Neural cell (in vitro differentiated cells): ENCODE data around the gene IGSF23. TPM values are rescaled to one million over a fixed set of nuclear protein-coding genes. Genes with fewer than 3 reads are reported as not detected.

ENCODE experiments used
- H2AFZ ChIP-seq: fragments of 200-600, 300-800 bp; sonication (generic), shearing (Covaris generic); 2 replicates; pipeline ENCODE4 v1.6.0; 2014; ENCODE audit warnings: low read depth, mild to moderate bottlenecking, antibody characterized with exemption, low read length, moderate library complexity
- H3F3A ChIP-seq: fragments of 200-600 bp; shearing (Covaris generic); 2 replicates; pipeline ENCODE4 v1.6.1; 2016; ENCODE audit warnings: mild to moderate bottlenecking, moderate library complexity, mixed read lengths, antibody characterized with exemption, low read length; ENCODE audit not compliant: insufficient read depth, poor library complexity, severe bottlenecking
- H3K27ac ChIP-seq: fragments of 200-600, 300-800 bp; sonication (generic), shearing (Covaris generic); 2 replicates; pipeline ENCODE4 v1.5.1; 2014; ENCODE audit warnings: mild to moderate bottlenecking, low read length, moderate library complexity
- H3K27me3 ChIP-seq: fragments of 300-800, 200-600 bp; sonication (generic), shearing (Covaris generic); 2 replicates; pipeline ENCODE4 v1.6.0; 2014; ENCODE audit warnings: mild to moderate bottlenecking, low read depth, low read length, moderate library complexity; ENCODE audit not compliant: insufficient read depth
- H3K36me3 ChIP-seq: fragments of 300-800, 200-600 bp; sonication (generic), shearing (Covaris generic); 2 replicates; pipeline ENCODE4 v1.5.1; 2014; ENCODE audit warnings: mild to moderate bottlenecking, antibody characterized with exemption, low read length, moderate library complexity; ENCODE audit not compliant: insufficient read depth
- H3K4me2 ChIP-seq: fragments of 300-800, 200-600 bp; sonication (generic), shearing (Covaris generic); 2 replicates; pipeline ENCODE4 v1.6.0; 2014; ENCODE audit warnings: mild to moderate bottlenecking, low read length
- H3K4me3 ChIP-seq: fragments of 300-800, 200-600 bp; sonication (generic), shearing (Covaris generic); 2 replicates; pipeline ENCODE4 v1.5.1; 2014; ENCODE audit warnings: mild to moderate bottlenecking, low read length, moderate library complexity
- H3K79me2 ChIP-seq: fragments of 200-600 bp; shearing (Covaris generic); replicated peaks from 2 replicates; pipeline ENCODE4 v1.6.0; 2014; ENCODE audit warnings: mild to moderate bottlenecking, low read length, moderate library complexity; ENCODE audit not compliant: insufficient read depth
- H3K9ac ChIP-seq: fragments of 300-800, 200-600 bp; sonication (generic), shearing (Covaris generic); 2 replicates; pipeline ENCODE4 v1.6.1; 2016; ENCODE audit warnings: mild to moderate bottlenecking, low read length, mixed read lengths
- H3K9me2 ChIP-seq: fragments of 200-600 bp; shearing (Covaris generic); 2 replicates; pipeline ENCODE4 v1.6.1; 2016; ENCODE audit warnings: mild to moderate bottlenecking, low read length, mixed read lengths; ENCODE audit not compliant: insufficient read depth
- H3K9me3 ChIP-seq: fragments of 200-600, 300-800 bp; sonication (generic), shearing (Covaris generic); 2 replicates; pipeline ENCODE4 v1.6.1; 2016; ENCODE audit warnings: mild to moderate bottlenecking, mixed run types, low read length, moderate library complexity, mixed read lengths
- H4K20me1 ChIP-seq: fragments of 200-600 bp; shearing (Covaris generic); 2 replicates; pipeline ENCODE4 v1.6.1; 2016; ENCODE audit warnings: mild to moderate bottlenecking, mixed run types; ENCODE audit not compliant: insufficient read depth
- EP300 ChIP-seq: fragments of 450-650 bp; conservative IDR thresholded peaks from 2 replicates; pipeline ENCODE4 v1.6.1; 2014; ENCODE audit warnings: antibody characterized with exemption, mild to moderate bottlenecking, moderate library complexity; ENCODE audit not compliant: poor library complexity, severe bottlenecking
- EZH2 ChIP-seq: fragments of 200-600, 300-800 bp; shearing (Covaris generic), sonication (generic); IDR thresholded peaks from 2 replicates; pipeline ENCODE4 v1.6.1; 2014; ENCODE audit warnings: antibody characterized with exemption, low read length, borderline replicate concordance, mild to moderate bottlenecking; ENCODE audit not compliant: insufficient read depth, poor library complexity, severe bottlenecking
- MXI1 ChIP-seq: fragments of 450-650 bp; conservative IDR thresholded peaks from 2 replicates; pipeline ENCODE4 v1.6.1; 2014; ENCODE audit warnings: antibody characterized with exemption, mild to moderate bottlenecking; ENCODE audit not compliant: poor library complexity, severe bottlenecking
- POLR2AphosphoS5 ChIP-seq: IDR thresholded peaks from 2 replicates; pipeline ENCODE4 v1.6.1; 2012
- RAD21 ChIP-seq: fragments of 450-650 bp; conservative IDR thresholded peaks from 2 replicates; pipeline ENCODE4 v1.6.1; 2014; ENCODE audit warnings: antibody characterized with exemption, mild to moderate bottlenecking, moderate library complexity
- SMC3 ChIP-seq: fragments of 450-650 bp; conservative IDR thresholded peaks from 2 replicates; pipeline ENCODE4 v1.6.1; 2014; ENCODE audit warnings: antibody characterized with exemption, mild to moderate bottlenecking, moderate library complexity; ENCODE audit not compliant: poor library complexity
- TAF1 ChIP-seq: IDR thresholded peaks from 2 replicates; pipeline ENCODE4 v1.6.1; 2012; ENCODE audit warnings: low read depth
- polyA plus RNA-seq: library from polyadenylated mRNA; depleted of rRNA; stranded (reverse); fragments of >200 nt; gene quantifications from 2 replicates; pipeline ENCODE4 v1.2.3, GENCODE V29; 2014
- TF ChIP-seq, protein P1 (sequence below): fragments of 450-650 bp; IDR thresholded peaks from 2 replicates; pipeline ENCODE4 v1.5.1; 2014; ENCODE audit warnings: antibody characterized with exemption, mild to moderate bottlenecking, moderate library complexity; ENCODE audit not compliant: poor library complexity, severe bottlenecking
- TF ChIP-seq, protein P2 (sequence below): IDR thresholded peaks from 2 replicates; pipeline ENCODE4 v1.6.1; 2012; ENCODE audit warnings: borderline replicate concordance

IGSF23 gene
- polyA plus RNA-seq, 1 donor from 2014 or later = not detected

DNA sequence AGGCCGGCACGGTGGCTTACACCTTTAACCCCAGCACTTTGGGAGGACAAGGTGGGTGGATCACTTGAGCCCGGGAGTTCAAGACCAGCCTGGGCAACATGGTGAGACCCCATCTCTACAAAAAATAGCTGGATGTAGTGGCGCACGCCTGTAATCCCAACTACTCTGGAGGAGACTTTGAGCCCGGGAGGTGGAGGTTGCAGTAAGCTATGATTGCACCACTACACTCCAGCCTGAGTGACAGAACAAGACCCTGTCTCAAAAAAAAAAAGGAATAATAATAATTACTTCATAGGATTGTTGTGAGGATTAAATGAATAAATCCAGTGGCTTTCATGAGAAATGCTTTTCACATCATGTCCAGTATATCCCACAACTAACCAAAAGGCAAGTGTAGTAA, 8.0 kb downstream of the IGSF23 start:
- H3K27ac ChIP-seq = no peak overlapping the region
- no peak overlapping the region for H3K4me2 ChIP-seq
- no peak overlapping the region for H2AFZ ChIP-seq
- H3F3A ChIP-seq = no peaks in the 10 kb centered on the region
- no peaks in the 10 kb centered on the region for H3K9me2 ChIP-seq
- H3K36me3 ChIP-seq = no peaks in the 10 kb centered on the region
- H3K79me2 ChIP-seq = no peaks in the 10 kb centered on the region
- H3K4me3 ChIP-seq = no peak overlapping the region
- H3K9ac ChIP-seq = no peak overlapping the region
- no peaks in the 10 kb centered on the region for H3K9me3 ChIP-seq
- H4K20me1 ChIP-seq = no peaks in the 10 kb centered on the region
- no peaks in the 10 kb centered on the region for H3K27me3 ChIP-seq
- no peak for TF ChIP-seq TAF1
- no peak for TF ChIP-seq EZH2
- TF ChIP-seq RAD21 = no peak
- no peak for TF ChIP-seq POLR2AphosphoS5
- TF ChIP-seq, protein P1, sequence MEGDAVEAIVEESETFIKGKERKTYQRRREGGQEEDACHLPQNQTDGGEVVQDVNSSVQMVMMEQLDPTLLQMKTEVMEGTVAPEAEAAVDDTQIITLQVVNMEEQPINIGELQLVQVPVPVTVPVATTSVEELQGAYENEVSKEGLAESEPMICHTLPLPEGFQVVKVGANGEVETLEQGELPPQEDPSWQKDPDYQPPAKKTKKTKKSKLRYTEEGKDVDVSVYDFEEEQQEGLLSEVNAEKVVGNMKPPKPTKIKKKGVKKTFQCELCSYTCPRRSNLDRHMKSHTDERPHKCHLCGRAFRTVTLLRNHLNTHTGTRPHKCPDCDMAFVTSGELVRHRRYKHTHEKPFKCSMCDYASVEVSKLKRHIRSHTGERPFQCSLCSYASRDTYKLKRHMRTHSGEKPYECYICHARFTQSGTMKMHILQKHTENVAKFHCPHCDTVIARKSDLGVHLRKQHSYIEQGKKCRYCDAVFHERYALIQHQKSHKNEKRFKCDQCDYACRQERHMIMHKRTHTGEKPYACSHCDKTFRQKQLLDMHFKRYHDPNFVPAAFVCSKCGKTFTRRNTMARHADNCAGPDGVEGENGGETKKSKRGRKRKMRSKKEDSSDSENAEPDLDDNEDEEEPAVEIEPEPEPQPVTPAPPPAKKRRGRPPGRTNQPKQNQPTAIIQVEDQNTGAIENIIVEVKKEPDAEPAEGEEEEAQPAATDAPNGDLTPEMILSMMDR = no peak
- no peak for TF ChIP-seq EP300
- no peak for TF ChIP-seq MXI1
- TF ChIP-seq, protein P2, sequence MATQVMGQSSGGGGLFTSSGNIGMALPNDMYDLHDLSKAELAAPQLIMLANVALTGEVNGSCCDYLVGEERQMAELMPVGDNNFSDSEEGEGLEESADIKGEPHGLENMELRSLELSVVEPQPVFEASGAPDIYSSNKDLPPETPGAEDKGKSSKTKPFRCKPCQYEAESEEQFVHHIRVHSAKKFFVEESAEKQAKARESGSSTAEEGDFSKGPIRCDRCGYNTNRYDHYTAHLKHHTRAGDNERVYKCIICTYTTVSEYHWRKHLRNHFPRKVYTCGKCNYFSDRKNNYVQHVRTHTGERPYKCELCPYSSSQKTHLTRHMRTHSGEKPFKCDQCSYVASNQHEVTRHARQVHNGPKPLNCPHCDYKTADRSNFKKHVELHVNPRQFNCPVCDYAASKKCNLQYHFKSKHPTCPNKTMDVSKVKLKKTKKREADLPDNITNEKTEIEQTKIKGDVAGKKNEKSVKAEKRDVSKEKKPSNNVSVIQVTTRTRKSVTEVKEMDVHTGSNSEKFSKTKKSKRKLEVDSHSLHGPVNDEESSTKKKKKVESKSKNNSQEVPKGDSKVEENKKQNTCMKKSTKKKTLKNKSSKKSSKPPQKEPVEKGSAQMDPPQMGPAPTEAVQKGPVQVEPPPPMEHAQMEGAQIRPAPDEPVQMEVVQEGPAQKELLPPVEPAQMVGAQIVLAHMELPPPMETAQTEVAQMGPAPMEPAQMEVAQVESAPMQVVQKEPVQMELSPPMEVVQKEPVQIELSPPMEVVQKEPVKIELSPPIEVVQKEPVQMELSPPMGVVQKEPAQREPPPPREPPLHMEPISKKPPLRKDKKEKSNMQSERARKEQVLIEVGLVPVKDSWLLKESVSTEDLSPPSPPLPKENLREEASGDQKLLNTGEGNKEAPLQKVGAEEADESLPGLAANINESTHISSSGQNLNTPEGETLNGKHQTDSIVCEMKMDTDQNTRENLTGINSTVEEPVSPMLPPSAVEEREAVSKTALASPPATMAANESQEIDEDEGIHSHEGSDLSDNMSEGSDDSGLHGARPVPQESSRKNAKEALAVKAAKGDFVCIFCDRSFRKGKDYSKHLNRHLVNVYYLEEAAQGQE = no peak
- no peak for TF ChIP-seq SMC3

DNA sequence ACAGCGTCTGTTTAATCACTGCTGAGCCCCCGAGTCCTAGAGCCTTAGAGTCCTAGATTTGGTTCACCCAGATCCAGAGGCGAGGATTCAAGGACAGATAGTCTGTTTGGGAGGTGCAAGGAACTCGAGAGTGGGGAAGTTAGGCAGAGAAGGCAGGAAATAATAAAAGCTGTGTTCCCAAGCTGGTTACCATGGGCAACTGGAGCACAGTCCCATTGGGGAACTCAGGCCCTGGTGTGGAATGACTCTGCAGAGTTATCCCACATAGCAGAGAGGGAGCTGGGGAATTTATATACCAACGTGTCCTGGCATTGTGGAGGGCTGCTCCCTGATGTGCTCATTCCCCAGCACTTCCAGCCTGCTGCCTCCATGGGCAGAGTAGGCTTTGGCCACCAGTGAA, 9.7 kb downstream of the IGSF23 start:
- Histone ChIP-seq H3K36me3 (no peaks in the 10 kb centered on the region), H3K9me3 (no peaks in the 10 kb centered on the region), H3K4me2 (no peak overlapping the region), H3K9ac (no peak overlapping the region), H3F3A (no peaks in the 10 kb centered on the region), H4K20me1 (no peaks in the 10 kb centered on the region), H2AFZ (no peak overlapping the region), H3K27ac (no peak overlapping the region), H3K79me2 (no peaks in the 10 kb centered on the region), H3K27me3 (no peaks in the 10 kb centered on the region), H3K9me2 (no peaks in the 10 kb centered on the region), H3K4me3 (no peak overlapping the region)
- TF ChIP-seq, protein P2 = no peak
- TF ChIP-seq MXI1 (no peak), RAD21 (no peak), TAF1 (no peak), SMC3 (no peak), POLR2AphosphoS5 (no peak), EZH2 (no peak), EP300 (no peak)
- TF ChIP-seq, protein P1 = no peak
